Bronchial epithelial cell (primary cell): ENCODE data around the gene PML. TPM values are rescaled to one million over a fixed set of nuclear protein-coding genes. Genes with fewer than 3 reads are reported as not detected.
A peak's percentile ranks its signal among the peaks of the same experiment; 100 is the strongest.

Experiments used
- DNase-seq: peaks from one replicate; pipeline ENCODE4 v3.0.0-alpha.2; 2010; ENCODE audit warnings: low read depth
- FAIRE-seq: peaks from 2 replicates; lab custom pipeline; 2011; peaks lifted over from hg19 to GRCh38; lab: Jason Lieb, UNC
- H3K27me3 ChIP-seq: 2 replicates; pipeline ENCODE4 v1.5.1; 2011; ENCODE audit warnings: low read length; ENCODE audit not compliant: control insufficient read depth, insufficient read depth
- H3K36me3 ChIP-seq: 2 replicates; pipeline ENCODE4 v1.5.1; 2011; ENCODE audit warnings: low read length; ENCODE audit not compliant: control insufficient read depth, insufficient read depth
- H3K4me3 ChIP-seq: 2 replicates; pipeline ENCODE4 v1.5.1; 2011; ENCODE audit warnings: mild to moderate bottlenecking, low read depth, low read length, control low read depth
- CTCF ChIP-seq: IDR thresholded peaks from 2 replicates; pipeline ENCODE4 v1.5.1; 2011; ENCODE audit warnings: mild to moderate bottlenecking, moderate library complexity, low read length, control low read depth, inconsistent platforms; ENCODE audit not compliant: insufficient read depth, severe bottlenecking
- total RNA-seq: library from RNA; depleted of rRNA; stranded (reverse); fragments of >200 nt; gene quantifications from 2 replicates; pipeline ENCODE4 v1.2.1, GENCODE V29; 2014

The PML gene
- total RNA-seq, 1 donor from 2014 or later: 7.6 TPM

- no peak for TF ChIP-seq CTCF
- H3K4me3 ChIP-seq: no peak overlapping the region
- H3K27me3 ChIP-seq: no peaks in the 10 kb centered on the region
- DNase-seq (no peak), FAIRE-seq (no peak)
- no peaks in the 10 kb centered on the region for H3K36me3 ChIP-seq
Measured at GRCh38 chr15:73962433-73962832, 32.1 kb upstream of the PML start.

DNA sequence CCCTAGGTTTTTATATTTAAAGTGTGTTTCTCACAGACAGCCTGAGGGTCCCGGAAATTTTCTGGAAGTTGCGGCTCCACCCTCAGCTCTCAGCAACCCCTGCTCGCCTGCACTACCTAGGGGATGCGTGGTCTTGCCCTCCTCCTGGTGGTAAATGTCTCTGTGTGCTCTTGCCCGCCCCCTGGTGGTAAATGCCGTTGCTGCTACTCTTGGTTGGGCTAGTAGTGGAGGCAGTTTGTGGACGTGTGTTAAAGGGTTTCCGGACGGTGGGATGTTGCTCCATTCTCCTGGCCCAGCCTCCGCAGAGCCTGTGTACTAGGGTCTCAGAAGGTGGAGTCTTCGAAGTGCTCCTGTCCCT is 29.8 kb upstream of the PML start:
- TF ChIP-seq CTCF: peak; percentile 97
- Histone ChIP-seq H3K36me3 (no peaks in the 10 kb centered on the region), H3K27me3 (no peaks in the 10 kb centered on the region), H3K4me3 (no peak overlapping the region)
- FAIRE-seq: no peak
- DNase-seq: peak; percentile 62

- FAIRE-seq (no peak), DNase-seq (no peak)
- H3K4me3 ChIP-seq: no peak overlapping the region
- H3K36me3 ChIP-seq: no peaks in the 10 kb centered on the region
- no peak for TF ChIP-seq CTCF
- no peaks in the 10 kb centered on the region for H3K27me3 ChIP-seq
Measured at GRCh38 chr15:73965094-73965757, 29.3 kb upstream of the PML start.

DNA sequence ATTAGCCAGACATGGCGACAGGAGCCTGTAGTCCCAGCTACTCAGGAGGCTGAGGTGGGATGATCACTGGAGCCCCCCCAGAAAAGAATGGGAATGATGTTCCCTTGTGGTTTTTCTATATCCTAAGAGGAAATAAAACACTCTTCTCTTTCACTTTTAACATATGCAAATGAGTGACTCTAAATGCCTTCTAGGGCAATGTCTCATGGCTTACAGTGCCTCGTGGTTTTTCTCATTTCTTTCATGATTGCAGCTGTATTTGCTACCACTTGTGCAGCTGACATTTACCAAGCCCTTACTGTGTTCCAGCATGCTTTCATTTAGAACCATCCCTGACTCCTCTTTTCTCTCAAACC is 28.8 kb upstream of the PML start:
- Histone ChIP-seq H3K36me3 (no peaks in the 10 kb centered on the region), H3K27me3 (no peaks in the 10 kb centered on the region), H3K4me3 (no peak overlapping the region)
- DNase-seq: peak; percentile 61
- TF ChIP-seq CTCF: no peak
- FAIRE-seq: no peak

GRCh38 chr15:73968461-73968860 is 26.1 kb upstream of the PML start:
- no peak for TF ChIP-seq CTCF
- no peak for FAIRE-seq

GRCh38 chr15:73969151-73969759 is 25.3 kb upstream of the PML start:
- FAIRE-seq (no peak), DNase-seq (no peak)
- no peak for TF ChIP-seq CTCF
- no peaks in the 10 kb centered on the region for H3K27me3 ChIP-seq
- no peak overlapping the region for H3K4me3 ChIP-seq
- no peaks in the 10 kb centered on the region for H3K36me3 ChIP-seq

More at GRCh38 chr15:73968461-73968860, 26.1 kb upstream of the PML start:
- H3K27me3 ChIP-seq: no peaks in the 10 kb centered on the region
- no peak for DNase-seq
- no peaks in the 10 kb centered on the region for H3K36me3 ChIP-seq
- no peak overlapping the region for H3K4me3 ChIP-seq
